SK-N-SH treated with all-trans-retinoic acid at 6 μM for 48 hours (cell line): ENCODE data around the gene IRF1.
"Not testable (repeated sequence)": the region's sequence is repeated elsewhere in the genome, so short reads cannot be mapped to it uniquely, and the experiment has no call there.

ENCODE experiments used
- ARNTL ChIP-seq: fragments of 450-650 bp; formaldehyde crosslinking; IDR thresholded peaks from 2 replicates; pipeline ENCODE4 v1.5.0; 2020; ENCODE audit warnings: low read depth, mild to moderate bottlenecking, moderate library complexity, borderline replicate concordance
- BACH2 ChIP-seq: fragments of 250-450 bp; sonication (Bioruptor Pico); IDR thresholded peaks from 2 replicates; pipeline ENCODE4 v1.9.0; 2021; ENCODE audit warnings: mild to moderate bottlenecking, borderline replicate concordance
- CREB5 ChIP-seq: fragments of 250-450 bp; sonication (Bioruptor Pico); IDR thresholded peaks from 2 replicates; pipeline ENCODE4 v1.5.1; 2020; ENCODE audit warnings: low read depth, mild to moderate bottlenecking, moderate library complexity
- CSDC2 ChIP-seq: fragments of 250-450 bp; sonication (Bioruptor Pico); IDR thresholded peaks from 2 replicates; pipeline ENCODE4 v1.5.0; 2020; ENCODE audit warnings: mild to moderate bottlenecking, moderate library complexity
- CSRNP3 ChIP-seq: fragments of 250-450 bp; sonication (Bioruptor Pico); IDR thresholded peaks from 2 replicates; pipeline ENCODE4 v1.5.1; 2021; ENCODE audit warnings: mild to moderate bottlenecking, moderate library complexity
- ESRRG ChIP-seq: fragments of 250-450 bp; sonication (Bioruptor Pico); IDR thresholded peaks from 2 replicates; pipeline ENCODE4 v1.6.1; 2021; ENCODE audit warnings: mild to moderate bottlenecking
- PATZ1 ChIP-seq: fragments of 250-450 bp; sonication (Bioruptor Pico); IDR thresholded peaks from 2 replicates; pipeline ENCODE4 v1.8.0; 2020; ENCODE audit warnings: mild to moderate bottlenecking, moderate library complexity, borderline replicate concordance
- RARB ChIP-seq: fragments of 250-450 bp; sonication (Bioruptor Pico); IDR thresholded peaks from 2 replicates; pipeline ENCODE4 v1.8.0; 2021; ENCODE audit warnings: mild to moderate bottlenecking, moderate library complexity
- SNAI2 ChIP-seq: fragments of 250-450 bp; sonication (Bioruptor Pico); IDR thresholded peaks from 2 replicates; pipeline ENCODE4 v1.5.0; 2020; ENCODE audit warnings: mild to moderate bottlenecking, moderate library complexity
- TSHZ2 ChIP-seq: fragments of 250-450 bp; sonication (Bioruptor Pico); IDR thresholded peaks from 2 replicates; pipeline ENCODE4 v1.5.0; 2020; ENCODE audit warnings: mild to moderate bottlenecking, moderate library complexity
- ZFP3 ChIP-seq: fragments of 250-450 bp; sonication (Bioruptor Pico); IDR thresholded peaks from 2 replicates; pipeline ENCODE4 v1.5.0; 2020; ENCODE audit warnings: mild to moderate bottlenecking, moderate library complexity
- ZFP30 ChIP-seq: fragments of 450-650 bp; formaldehyde crosslinking; IDR thresholded peaks from 2 replicates; pipeline ENCODE4 v1.5.0; 2022; ENCODE audit warnings: mild to moderate bottlenecking, moderate library complexity
- ZNF8 ChIP-seq: fragments of 450-650 bp; formaldehyde crosslinking; IDR thresholded peaks from 2 replicates; pipeline ENCODE4 v1.5.0; 2020; ENCODE audit warnings: mild to moderate bottlenecking, moderate library complexity

GRCh38 chr5:132522067-132522466 lies 31.5 kb upstream of the IRF1 start:
- TF ChIP-seq BACH2 (CRISPR knock-in tag); PATZ1 (CRISPR knock-in tag); SNAI2 (CRISPR knock-in tag); CREB5; CSDC2 (CRISPR knock-in tag); RARB (CRISPR knock-in tag); ESRRG (CRISPR knock-in tag); ZNF8 (CRISPR knock-in tag); ARNTL (CRISPR knock-in tag); ZFP30; CSRNP3 (CRISPR knock-in tag); ZFP3 (CRISPR knock-in tag); TSHZ2 (CRISPR knock-in tag): not testable (repeated sequence)
